GM23338 (cell line): ENCODE data around the gene GAPDHS. TPM values are rescaled to one million over a fixed set of nuclear protein-coding genes. Genes with fewer than 3 reads are reported as not detected.

Experiments
- ATAC-seq: fragments of 200-7000 bp; cut with Tn5 transposase; 3 replicates; pipeline ENCODE4 v1.9.1; 2020
- DNase-seq: peaks from one replicate; pipeline ENCODE4 v3.0.0-alpha.2; 2015; ENCODE audit warnings: low spot score
- H2AFZ ChIP-seq: fragments of 200-600 bp; sonication (generic); 2 replicates; pipeline ENCODE4 v1.8.0; 2016; ENCODE audit warnings: antibody characterized with exemption, mild to moderate bottlenecking, moderate library complexity
- H3F3A ChIP-seq: fragments of 200-600 bp; sonication (generic); replicated peaks from 2 replicates; pipeline ENCODE4 v1.8.0; 2017; ENCODE audit warnings: antibody characterized with exemption, mixed run types, low read depth
- H3K27ac ChIP-seq: fragments of 200-600 bp; sonication (generic); 2 replicates; pipeline ENCODE4 v1.6.1; 2016; ENCODE audit warnings: low read depth
- H3K27me3 ChIP-seq: fragments of 200-600 bp; sonication (generic); 2 replicates; pipeline ENCODE4 v1.8.0; 2016; ENCODE audit warnings: mild to moderate bottlenecking, mixed run types, moderate library complexity; ENCODE audit not compliant: insufficient read depth
- H3K36me3 ChIP-seq: fragments of 200-600 bp; sonication (generic); 2 replicates; pipeline ENCODE4 v1.8.0; 2016; ENCODE audit warnings: mild to moderate bottlenecking; ENCODE audit not compliant: insufficient read depth
- H3K4me1 ChIP-seq: fragments of 200-600 bp; sonication (generic); 2 replicates; pipeline ENCODE4 v1.8.0; 2016; ENCODE audit warnings: mild to moderate bottlenecking, moderate library complexity; ENCODE audit not compliant: insufficient read depth
- H3K4me2 ChIP-seq: fragments of 200-600 bp; sonication (generic); 2 replicates; pipeline ENCODE4 v1.7.1; 2017; ENCODE audit warnings: mixed run types
- H3K4me3 ChIP-seq: fragments of 200-600 bp; sonication (generic); 2 replicates; pipeline ENCODE4 v1.6.1; 2016; ENCODE audit warnings: mixed run types
- H3K79me2 ChIP-seq: fragments of 200-600 bp; sonication (generic); replicated peaks from 2 replicates; pipeline ENCODE4 v1.8.0; 2017; ENCODE audit warnings: mild to moderate bottlenecking; ENCODE audit not compliant: insufficient read depth
- H3K9me2 ChIP-seq: fragments of 200-600 bp; sonication (generic); 2 replicates; pipeline ENCODE4 v1.8.0; 2017; ENCODE audit not compliant: insufficient read depth
- H4K20me1 ChIP-seq: fragments of 200-600 bp; sonication (generic); replicated peaks from 2 replicates; pipeline ENCODE4 v1.8.0; 2017; ENCODE audit warnings: mild to moderate bottlenecking; ENCODE audit not compliant: insufficient read depth
- H3K27ac Mint-ChIP-seq: 2 replicates; pipeline ENCODE4 v1.8.0; 2020; ENCODE audit warnings: inconsistent platforms, mild to moderate bottlenecking, moderate library complexity, mixed read lengths
- H3K27me3 Mint-ChIP-seq: 3 replicates; pipeline ENCODE4 v1.8.0; 2022; ENCODE audit warnings: low read depth, mild to moderate bottlenecking, moderate library complexity, mixed read lengths, inconsistent platforms; ENCODE audit not compliant: insufficient read depth, poor library complexity
- H3K36me3 Mint-ChIP-seq: 3 replicates; pipeline ENCODE4 v1.8.0; 2021; ENCODE audit warnings: low read depth, mild to moderate bottlenecking, inconsistent platforms, moderate library complexity, mixed read lengths
- H3K4me1 Mint-ChIP-seq: 3 replicates; pipeline ENCODE4 v1.8.0; 2020; ENCODE audit warnings: mild to moderate bottlenecking, inconsistent platforms, mixed read lengths
- H3K4me3 Mint-ChIP-seq: 3 replicates; pipeline ENCODE4 v1.8.0; 2021; ENCODE audit warnings: moderate library complexity, mild to moderate bottlenecking, inconsistent platforms, mixed read lengths
- H3K9me3 Mint-ChIP-seq: 3 replicates; pipeline ENCODE4 v1.8.0; 2020; ENCODE audit warnings: moderate library complexity, mild to moderate bottlenecking, inconsistent platforms, mixed read lengths
- ETS1 ChIP-seq: IDR thresholded peaks from 2 replicates; pipeline ENCODE4 v1.6.1; 2016; ENCODE audit warnings: antibody characterized with exemption
- JUNB ChIP-seq: IDR thresholded peaks from one replicate; pipeline ENCODE4 v1.6.1; 2016; ENCODE audit warnings: antibody characterized with exemption; ENCODE audit not compliant: unreplicated experiment
- NANOG ChIP-seq: IDR thresholded peaks from 2 replicates; pipeline ENCODE4 v1.6.1; 2016; ENCODE audit warnings: antibody characterized with exemption, borderline replicate concordance
- ZNF114 ChIP-seq: fragments of 250-450 bp; sonication (Bioruptor Pico); IDR thresholded peaks from 2 replicates; pipeline ENCODE4 v1.5.0; 2020; ENCODE audit warnings: mild to moderate bottlenecking, moderate library complexity
- ZNF331 ChIP-seq: fragments of 250-450 bp; sonication (Bioruptor Pico); IDR thresholded peaks from 2 replicates; pipeline ENCODE4 v1.5.0; 2020; ENCODE audit warnings: low read depth, mild to moderate bottlenecking, moderate library complexity
- ZNF462 ChIP-seq: fragments of 250-450 bp; sonication (Bioruptor Pico); IDR thresholded peaks from 2 replicates; pipeline ENCODE4 v1.5.0; 2020; ENCODE audit warnings: mild to moderate bottlenecking, moderate library complexity
- polyA plus RNA-seq: library from polyadenylated mRNA; unstranded; fragments of >200 nt; fragmentation: Nextera tagmentation; extraction: Ambion mirVana; gene quantifications from 2 replicates; pipeline ENCODE4 v1.2.1, GENCODE V29; 2016
- total RNA-seq: library from RNA; depleted of rRNA; stranded (reverse); fragments of >200 nt; shearing (Covaris generic); gene quantifications from 2 replicates; pipeline ENCODE4 v1.2.3, GENCODE V29; 2014

Gene GAPDHS
- total and polyA plus RNA-seq, 2 experiments from 2014 or later = not detected

- TF ChIP-seq ZNF462 (CRISPR knock-in tag) = no peak
- TF ChIP-seq ETS1 = no peak
- no peak for TF ChIP-seq ZNF331 (CRISPR knock-in tag)
- no peak for TF ChIP-seq ZNF114 (CRISPR knock-in tag)
- no peak for TF ChIP-seq NANOG
Observed at GRCh38 chr19:35578707-35579106, 45.5 kb downstream of the GAPDHS start (continued).

- Histone ChIP-seq H3K27me3 (peaks cover 10% of the 10 kb centered on the region; the same call in 1 of the 2 replicates), H3K79me2 (no peaks in the 10 kb centered on the region), H3K4me3 (no peak overlapping the region), H3K4me2 (no peak overlapping the region), H4K20me1 (no peaks in the 10 kb centered on the region; the same call in 1 of the 2 replicates), H3F3A (no peaks in the 10 kb centered on the region), H3K36me3 (no peaks in the 10 kb centered on the region), H3K4me1 (no peaks in the 10 kb centered on the region), H3K9me2 (no peaks in the 10 kb centered on the region), H3K27ac (no peak overlapping the region), H2AFZ (no peak overlapping the region)
- Mint-ChIP-seq H3K36me3 (peaks cover 2% of the 10 kb centered on the region; the same call in 1 of the 3 replicates), H3K9me3 (peaks cover 22% of the 10 kb centered on the region), H3K27me3 (peaks cover 8% of the 10 kb centered on the region), H3K4me1 (no peaks in the 10 kb centered on the region), H3K27ac (no peak overlapping the region), H3K4me3 (no peak overlapping the region)
- ATAC-seq (no peak), DNase-seq (no peak)
- TF ChIP-seq JUNB = no peak
Observed at GRCh38 chr19:35582760-35583159, 49.5 kb downstream of the GAPDHS start.
